Mesothelial cell of epicardium (in vitro differentiated cells): ENCODE measurements around the gene DDX47. TPM values are rescaled to one million over a fixed set of nuclear protein-coding genes. Genes with fewer than 3 reads are reported as not detected.

Source experiments
- DNase-seq, 2 experiments: peaks; one replicate each; pipeline ENCODE4 v3.0.0; 2021; ENCODE audit warnings: low spot score in 2 of 2; ENCODE audit not compliant: unreplicated experiment in 2 of 2
- H3K27ac Mint-ChIP-seq: 2 replicates; pipeline ENCODE4 v1.8.0; 2021; ENCODE audit warnings: mixed read lengths
- H3K27me3 Mint-ChIP-seq: 2 replicates; pipeline ENCODE4 v1.8.0; 2021; ENCODE audit warnings: low read depth, mixed read lengths
- H3K36me3 Mint-ChIP-seq: 2 replicates; pipeline ENCODE4 v1.8.0; 2021; ENCODE audit warnings: mixed read lengths
- H3K4me1 Mint-ChIP-seq: 2 replicates; pipeline ENCODE4 v1.8.0; 2021; ENCODE audit warnings: mixed read lengths
- H3K4me3 Mint-ChIP-seq: 2 replicates; pipeline ENCODE4 v1.8.0; 2021; ENCODE audit warnings: mild to moderate bottlenecking, moderate library complexity, mixed read lengths
- H3K9me3 Mint-ChIP-seq: 2 replicates; pipeline ENCODE4 v1.8.0; 2021; ENCODE audit warnings: mixed read lengths
- CTCF ChIP-seq: fragments of 200-600 bp; sonication (generic); IDR thresholded peaks from one replicate; pipeline ENCODE4 v1.5.0; 2021; ENCODE audit warnings: antibody characterized with exemption; ENCODE audit not compliant: unreplicated experiment
- total RNA-seq: library from RNA; stranded (reverse); gene quantifications from 3 replicates; pipeline ENCODE4 v1.2.1, GENCODE V29; 2021

Gene DDX47
- total RNA-seq, 1 donor from 2014 or later = 70.8 TPM

GRCh38 chr12:12791756-12792369 is 21.3 kb upstream of the DDX47 start:
- no peak for TF ChIP-seq CTCF
- no peaks in the 10 kb centered on the region for H3K36me3 Mint-ChIP-seq
- peaks cover 39% of the 10 kb centered on the region for H3K4me1 Mint-ChIP-seq
- peak overlapping the region; percentile 40 for H3K4me3 Mint-ChIP-seq
- no peak for DNase-seq
- H3K27me3 Mint-ChIP-seq = no peaks in the 10 kb centered on the region
- no peaks in the 10 kb centered on the region for H3K9me3 Mint-ChIP-seq
- peak overlapping the region; percentile 86 for H3K27ac Mint-ChIP-seq

DNA sequence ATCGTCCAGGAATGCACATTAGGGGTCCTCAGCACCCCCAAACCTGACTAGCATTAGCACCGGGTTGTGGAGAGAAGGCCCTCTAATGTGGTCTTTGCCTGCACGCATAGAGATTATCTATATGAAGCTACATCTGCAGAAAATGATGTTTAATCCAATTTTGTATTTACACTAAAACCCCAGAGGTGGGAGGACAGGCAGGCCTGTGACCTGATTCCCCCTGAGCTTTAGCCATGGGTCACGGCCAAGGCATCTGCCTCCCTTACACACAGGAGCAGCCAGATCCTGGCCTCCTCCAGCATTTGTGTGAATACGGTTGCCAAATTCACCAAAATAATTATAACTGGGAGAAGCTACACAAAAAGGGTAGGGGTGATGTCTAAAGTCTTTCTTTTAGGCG is 20.7 kb upstream of the DDX47 start:
- peaks cover 37% of the 10 kb centered on the region for H3K4me1 Mint-ChIP-seq
- no peaks in the 10 kb centered on the region for H3K36me3 Mint-ChIP-seq
- H3K27ac Mint-ChIP-seq = peak overlapping the region; percentile 86
- no peaks in the 10 kb centered on the region for H3K27me3 Mint-ChIP-seq
- no peak overlapping the region for H3K4me3 Mint-ChIP-seq
- no peak for DNase-seq
- TF ChIP-seq CTCF = no peak
- no peaks in the 10 kb centered on the region for H3K9me3 Mint-ChIP-seq

DNA sequence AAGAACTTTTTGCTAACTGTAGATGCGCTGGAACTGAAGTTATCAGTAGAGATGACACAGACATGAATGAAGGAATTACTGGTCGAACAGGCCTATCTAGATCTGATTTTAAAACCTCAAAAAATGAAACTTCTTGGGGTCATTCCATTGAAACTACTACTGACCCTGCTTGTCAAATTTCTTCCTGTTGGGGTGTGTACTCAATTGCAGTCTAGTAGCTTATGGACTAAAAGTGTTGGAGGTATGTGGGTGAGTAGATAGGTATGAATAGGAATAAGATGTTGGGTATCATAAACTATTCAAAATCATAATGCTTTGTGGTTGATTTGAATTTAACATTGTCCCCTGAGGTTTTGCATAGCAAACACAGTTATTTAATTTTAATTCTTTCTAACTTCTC is 18.5 kb upstream of the DDX47 start:
- Mint-ChIP-seq H3K4me1 (peaks cover 26% of the 10 kb centered on the region), H3K9me3 (no peaks in the 10 kb centered on the region), H3K4me3 (no peak overlapping the region), H3K27ac (no peak overlapping the region), H3K36me3 (no peaks in the 10 kb centered on the region), H3K27me3 (no peaks in the 10 kb centered on the region)
- no peak for DNase-seq
- TF ChIP-seq CTCF = no peak

GRCh38 chr12:12796171-12796570 is 17.0 kb upstream of the DDX47 start:
- Mint-ChIP-seq H3K9me3 (no peaks in the 10 kb centered on the region), H3K4me1 (peaks cover 24% of the 10 kb centered on the region), H3K27ac (peak overlapping the region; percentile 18), H3K4me3 (no peak overlapping the region), H3K36me3 (no peaks in the 10 kb centered on the region), H3K27me3 (no peaks in the 10 kb centered on the region)
- no peak for DNase-seq
- no peak for TF ChIP-seq CTCF

DNA sequence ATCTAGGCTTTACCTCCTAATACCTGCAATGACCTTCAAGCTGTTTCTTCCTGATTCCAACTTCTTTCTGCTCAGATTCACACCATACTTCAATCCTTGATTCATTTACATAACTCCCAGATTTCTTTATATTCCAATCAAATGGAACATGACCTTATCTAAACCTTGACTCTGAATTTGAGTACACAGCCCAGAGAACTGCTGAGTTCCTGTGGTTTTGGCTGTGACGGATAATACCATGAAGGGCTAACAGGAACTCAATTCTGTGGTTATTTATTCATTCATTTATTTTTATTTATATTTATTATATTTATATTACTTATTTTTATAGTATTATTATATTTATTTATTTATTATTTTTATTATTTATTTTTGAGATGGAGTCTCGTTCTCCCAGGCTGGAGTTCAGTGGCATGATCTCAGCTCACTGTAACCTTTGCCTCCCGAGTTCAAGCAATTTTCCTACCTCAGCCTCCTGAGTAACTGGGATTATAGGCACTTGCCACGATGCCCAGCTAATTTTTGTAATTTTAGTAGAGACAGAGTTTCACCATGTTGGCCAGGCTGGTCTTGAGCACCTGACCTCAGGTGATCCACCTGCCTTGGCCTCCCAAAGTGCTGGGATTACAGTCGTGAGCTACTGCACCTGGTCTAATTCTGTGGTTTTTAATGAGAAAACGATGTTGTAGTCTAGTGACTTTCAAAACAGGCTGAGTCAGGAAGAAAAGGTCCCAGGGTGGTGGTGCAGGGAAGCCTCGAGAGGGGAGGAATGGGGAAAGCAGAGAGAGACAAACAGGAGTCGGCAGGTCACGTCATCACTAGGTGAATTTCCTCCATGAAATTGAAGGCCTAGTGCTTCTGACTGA is 16.0 kb upstream of the DDX47 start:
- peaks cover 15% of the 10 kb centered on the region for H3K4me1 Mint-ChIP-seq
- no peak for DNase-seq
- H3K4me3 Mint-ChIP-seq = no peak overlapping the region
- H3K27ac Mint-ChIP-seq = no peak overlapping the region
- no peak for TF ChIP-seq CTCF
- H3K9me3 Mint-ChIP-seq = no peaks in the 10 kb centered on the region
- H3K36me3 Mint-ChIP-seq = no peaks in the 10 kb centered on the region
- no peaks in the 10 kb centered on the region for H3K27me3 Mint-ChIP-seq
